Transverse colon (tissue), 4 donors: ENCODE data around the gene AGK. TPM values are rescaled to one million over a fixed set of nuclear protein-coding genes. Genes with fewer than 3 reads are reported as not detected.

Source experiments
- DNase-seq: peaks from one replicate; pipeline ENCODE4 v3.0.0-alpha.2; 2019
- H3K27ac ChIP-seq, 4 donors: fragments of 200-600 bp; sonication (generic); 2 replicates each; pipeline ENCODE4 v1.5.1; 2016 to 2018; ENCODE audit warnings: inconsistent platforms in 4 of 4
- H3K27me3 ChIP-seq: fragments of 200-600 bp; sonication (generic); 2 replicates; pipeline ENCODE4 v1.5.1; 2017; ENCODE audit warnings: inconsistent platforms
- H3K36me3 ChIP-seq, 4 donors: fragments of 200-600 bp; sonication (generic); 2 replicates each; pipeline ENCODE4 v1.5.1; 2017 to 2019; ENCODE audit warnings: inconsistent platforms in 4 of 4
- H3K4me1 ChIP-seq, 4 donors: fragments of 200-600 bp; sonication (generic); 2 replicates each; pipeline ENCODE4 v1.5.1; 2017 to 2020; ENCODE audit warnings: inconsistent platforms in 4 of 4
- H3K4me3 ChIP-seq, 4 donors: fragments of 200-600 bp; sonication (generic); 1 replicate in 1 of 4; 2 replicates in 3 of 4; pipeline versions ENCODE4 v1.5.1 to v1.6.1; 2017 to 2019; ENCODE audit warnings: inconsistent platforms in 4 of 4
- H3K9me3 ChIP-seq, 2 donors: fragments of 200-600 bp; sonication (generic); 2 replicates each; pipeline ENCODE4 v1.5.1; 2017 to 2019; ENCODE audit warnings: inconsistent platforms in 2 of 2
- EP300 ChIP-seq: sonication (generic); formaldehyde crosslinking; IDR thresholded peaks from one replicate; pipeline ENCODE4 v1.6.1; 2017; ENCODE audit warnings: antibody characterized with exemption, low read depth
- POLR2A ChIP-seq: fragments of 450-650 bp; IDR thresholded peaks from one replicate; pipeline ENCODE4 v1.6.1; 2016; ENCODE audit warnings: antibody characterized with exemption, mild to moderate bottlenecking, moderate library complexity
- POLR2AphosphoS5 ChIP-seq, 3 donors: sonication (generic); formaldehyde crosslinking; IDR thresholded peaks; one replicate each; pipeline ENCODE4 v1.6.1; 2016; ENCODE audit warnings: antibody characterized with exemption in 3 of 3
- WGBS, 2 donors: methylation state at CpG; one replicate each; pipeline ENCODE4 v1.1.5; 2018; ENCODE audit warnings: low coverage in 1 of 2; 5-methylcytosine and 5-hydroxymethylcytosine counted together
- in situ Hi-C, 4 donors: fragments of 200-750 bp; cut with MboI; loops; one replicate each; pipeline versions ENCODE4 v1.15.0 to v1.15.1; 2017; ENCODE audit warnings: low sequenced_read_pairs in 3 of 4, low pct_ligation_motif_present in 1 of 4, low pct_unique_long_range_greater_than_20kb in 1 of 4
- intact Hi-C: fragments of 100-400 bp; cut with DNase I; formaldehyde crosslinking; loops from one replicate; pipeline ENCODE4 v1.15.1; 2023; ENCODE audit warnings: low total_unique reads
- total RNA-seq, 4 donors: library from RNA; depleted of rRNA; stranded (reverse); fragments of >200 nt; gene quantifications; one replicate each; pipeline ENCODE4 v1.1.0, GENCODE V29; 2016
- TF ChIP-seq, protein P1 (sequence below), 5 experiments: fragments of 200-600 bp in 3 of 5; fragments of 450-650 bp in 2 of 5; sonication (generic) in 3 of 5; IDR thresholded peaks; 1 replicate in 2 of 5; 2 replicates in 3 of 5; pipeline ENCODE4 v1.5.1; 2016 to 2017; ENCODE audit warnings: antibody characterized with exemption in 5 of 5, inconsistent platforms in 3 of 5, mild to moderate bottlenecking in 2 of 5, moderate library complexity in 1 of 5

AGK gene
- total RNA-seq, 4 donors from 2014 or later: 5.4 to 22.8 (median 19.1) TPM

DNA sequence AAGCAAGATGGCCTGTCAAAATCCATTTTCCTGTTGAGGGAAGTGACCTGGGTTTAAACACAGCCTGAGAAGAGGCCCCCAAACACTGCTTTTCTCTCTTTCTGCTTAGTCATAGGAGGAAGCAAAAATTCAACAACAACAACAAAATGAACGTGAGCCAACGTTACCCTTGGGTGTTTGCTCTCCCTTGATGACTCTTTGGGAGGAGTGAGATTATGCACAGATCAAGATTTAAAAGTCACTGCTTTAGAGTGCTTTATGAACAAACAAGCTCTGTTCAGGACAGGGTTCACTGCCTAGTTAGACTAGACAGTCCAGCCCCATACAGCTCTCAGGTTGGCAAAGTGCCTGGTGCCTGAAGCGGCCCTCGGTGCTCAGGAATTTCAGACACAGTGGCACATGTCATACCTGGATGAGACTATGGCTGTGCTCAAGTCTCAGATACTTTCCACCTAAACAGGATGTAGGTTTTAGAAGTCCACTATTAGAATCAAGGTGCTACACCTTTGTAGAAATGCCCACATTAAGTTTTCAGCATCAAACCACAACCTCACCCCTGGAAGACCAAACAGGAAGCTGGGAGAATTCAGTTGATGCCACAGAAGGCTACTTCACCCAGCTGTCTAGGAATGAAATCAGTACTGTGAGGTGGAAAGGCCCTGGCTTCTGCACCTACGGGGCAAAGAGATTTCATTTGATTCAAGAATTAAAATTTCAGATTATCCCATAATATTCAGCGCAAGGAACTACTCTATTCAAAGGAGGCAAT lies 112.1 kb downstream of the AGK start:
- Histone ChIP-seq H3K9me3 (no peaks in the 10 kb centered on the region), H3K4me3 (no peak overlapping the region), H3K27ac (peak overlapping the region; percentile 63 to 80 (median 75)), H3K4me1 (peaks cover 8 to 28% (median 26%) of the 10 kb centered on the region in 4 donors), H3K36me3 (peaks cover 0 to 15% (median 5%) of the 10 kb centered on the region in 4 donors), H3K27me3 (no peaks in the 10 kb centered on the region)
- WGBS, 2 donors: 35 to 42% methylated on average over 3 to 6 of the region's 6 CpGs
- intact Hi-C loops: no loop called here
- DNase-seq: peak; percentile 77
- in situ Hi-C loops: loop anchor here in 1 of 4 donors (10.0 kb wide), 1 partner anchor 82 kb away; no protein-coding TSS in a partner anchor
- TF ChIP-seq POLR2AphosphoS5 (IDR thresholded peaks at IDR 0.05) (peak in 2 of 3 donors; percentile 7 to 50), POLR2A (no peak), EP300 (no peak)
- TF ChIP-seq, protein P1, sequence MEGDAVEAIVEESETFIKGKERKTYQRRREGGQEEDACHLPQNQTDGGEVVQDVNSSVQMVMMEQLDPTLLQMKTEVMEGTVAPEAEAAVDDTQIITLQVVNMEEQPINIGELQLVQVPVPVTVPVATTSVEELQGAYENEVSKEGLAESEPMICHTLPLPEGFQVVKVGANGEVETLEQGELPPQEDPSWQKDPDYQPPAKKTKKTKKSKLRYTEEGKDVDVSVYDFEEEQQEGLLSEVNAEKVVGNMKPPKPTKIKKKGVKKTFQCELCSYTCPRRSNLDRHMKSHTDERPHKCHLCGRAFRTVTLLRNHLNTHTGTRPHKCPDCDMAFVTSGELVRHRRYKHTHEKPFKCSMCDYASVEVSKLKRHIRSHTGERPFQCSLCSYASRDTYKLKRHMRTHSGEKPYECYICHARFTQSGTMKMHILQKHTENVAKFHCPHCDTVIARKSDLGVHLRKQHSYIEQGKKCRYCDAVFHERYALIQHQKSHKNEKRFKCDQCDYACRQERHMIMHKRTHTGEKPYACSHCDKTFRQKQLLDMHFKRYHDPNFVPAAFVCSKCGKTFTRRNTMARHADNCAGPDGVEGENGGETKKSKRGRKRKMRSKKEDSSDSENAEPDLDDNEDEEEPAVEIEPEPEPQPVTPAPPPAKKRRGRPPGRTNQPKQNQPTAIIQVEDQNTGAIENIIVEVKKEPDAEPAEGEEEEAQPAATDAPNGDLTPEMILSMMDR (IDR thresholded peaks at IDR 0.05): no peak

- in situ Hi-C loops: loop anchor here in 1 of 4 donors (10.0 kb wide), 1 partner anchor 80 kb away; no protein-coding TSS in a partner anchor
- Histone ChIP-seq H3K27ac (peak overlapping the region; percentile 63 to 80 (median 75)), H3K9me3 (no peaks in the 10 kb centered on the region), H3K27me3 (no peaks in the 10 kb centered on the region), H3K4me1 (peaks cover 8 to 28% (median 26%) of the 10 kb centered on the region in 4 donors), H3K4me3 (no peak overlapping the region), H3K36me3 (peaks cover 0 to 15% (median 5%) of the 10 kb centered on the region in 4 donors)
- intact Hi-C loops: no loop called here
- peak; percentile 49 for DNase-seq
- no peak for TF ChIP-seq POLR2A
- TF ChIP-seq POLR2AphosphoS5 (IDR thresholded peaks at IDR 0.05): peak in 1 of 3 donors; percentile 33
- WGBS, 2 donors: 64 to 65% methylated on average over 3 to 6 of the region's 6 CpGs
These were observed 113.2 kb downstream of the AGK start for GRCh38 chr7:141664450-141664849.

GRCh38 chr7:141665208-141666035 lies 114.2 kb downstream of the AGK start:
- H3K4me3 ChIP-seq: no peak overlapping the region
- H3K27me3 ChIP-seq: no peaks in the 10 kb centered on the region
- 89 to 95% methylated on average over 6 to 18 of the region's 18 CpGs for WGBS, 2 donors
- in situ Hi-C loops (loop anchor here in 1 of 4 donors (10.0 kb wide), 1 partner anchor 79 kb away; no protein-coding TSS in a partner anchor), intact Hi-C loops (no loop called here)
- H3K27ac ChIP-seq: peak overlapping the region in 1 of 4 donors; percentile 39
- TF ChIP-seq POLR2A (no peak), POLR2AphosphoS5 (IDR thresholded peaks at IDR 0.05) (no peak), EP300 (no peak)
- TF ChIP-seq, protein P1 (IDR thresholded peaks at IDR 0.05): no peak
- DNase-seq: no peak
- H3K4me1 ChIP-seq: peaks cover 8 to 28% (median 26%) of the 10 kb centered on the region in 4 donors
- H3K36me3 ChIP-seq: peaks cover 0 to 15% (median 5%) of the 10 kb centered on the region in 4 donors
- no peaks in the 10 kb centered on the region for H3K9me3 ChIP-seq

DNA sequence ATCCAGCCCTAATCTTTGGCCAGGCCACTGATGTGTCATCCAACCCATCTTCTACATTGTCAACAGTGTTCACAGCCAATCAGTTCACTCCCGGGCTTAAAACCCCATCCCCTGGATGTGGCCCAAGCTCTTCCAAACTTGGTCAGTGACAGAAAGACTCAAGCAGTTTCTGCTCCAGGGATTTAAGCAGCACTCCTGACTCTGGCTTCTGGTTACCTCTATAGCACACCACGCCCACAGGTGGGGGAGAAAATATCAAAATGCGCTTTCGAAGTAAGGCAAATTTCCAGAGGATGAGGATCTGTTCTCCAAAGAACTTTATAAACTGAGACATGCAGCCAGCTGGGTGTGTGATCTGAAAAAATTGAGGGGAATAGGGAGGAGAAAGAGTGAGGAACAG lies 114.9 kb downstream of the AGK start:
- no peak for TF ChIP-seq POLR2AphosphoS5 (IDR thresholded peaks at IDR 0.05)
- TF ChIP-seq, protein P1 (IDR thresholded peaks at IDR 0.05): no peak
- Histone ChIP-seq H3K4me1 (peaks cover 8 to 28% (median 26%) of the 10 kb centered on the region in 4 donors), H3K9me3 (no peaks in the 10 kb centered on the region), H3K36me3 (peaks cover 0 to 15% (median 5%) of the 10 kb centered on the region in 4 donors), H3K27ac (no peak overlapping the region), H3K27me3 (no peaks in the 10 kb centered on the region), H3K4me3 (no peak overlapping the region)
- DNase-seq: no peak
- 91% methylated on average over 4 of the region's 4 CpGs; no CpG with 5 or more reads in 1 of the 2 donors for WGBS, 2 donors
- in situ Hi-C loops: loop anchor here in 1 of 4 donors (10.0 kb wide), 1 partner anchor 79 kb away; no protein-coding TSS in a partner anchor
- intact Hi-C loops: no loop called here
